Measurements from ENCODE around the gene ELMOD3.
"Not testable (repeated sequence)": the region's sequence is repeated elsewhere in the genome, so short reads cannot be mapped to it uniquely, and the experiment has no call there.

DNA sequence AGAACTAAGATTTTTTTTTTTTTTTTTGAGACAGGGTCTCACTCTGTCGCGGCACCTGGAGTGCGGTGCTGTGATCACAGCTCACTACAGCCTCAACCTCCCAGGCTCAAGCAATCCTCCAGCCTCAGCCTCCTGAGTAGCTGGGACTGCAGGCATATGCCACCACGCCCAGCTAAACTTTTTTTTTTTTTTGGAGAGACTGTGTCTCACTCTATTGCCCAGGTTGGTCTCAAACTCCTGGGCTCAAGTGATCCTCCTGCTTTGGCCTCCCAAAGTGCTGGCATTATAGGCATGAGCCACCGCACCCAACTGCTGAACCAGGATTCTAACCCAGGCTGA is 59.8 kb downstream of the ELMOD3 start:
- not testable (repeated sequence) for TF ChIP-seq PBX3 (CRISPR knock-in tag; IDR thresholded peaks at IDR 0.05); ZNF274 (IDR thresholded peaks at IDR 0.05; ENCODE audit: low read length); ZNF274 (tag by site-specific recombination; IDR thresholded peaks at IDR 0.05; ENCODE audit: borderline replicate concordance)

All from HEK293 (cell line).